HCT116 (cell line): ENCODE data around the gene DOCK4. TPM values are rescaled to one million over a fixed set of nuclear protein-coding genes. Genes with fewer than 3 reads are reported as not detected.

Experiments
- ATAC-seq: fragments of 200-7000 bp; cut with Tn5 transposase; 2 replicates; pipeline ENCODE4 v1.9.1; 2020; ENCODE audit warnings: mild to moderate bottlenecking, moderate library complexity
- BruUV-seq: library from RNA; stranded (reverse); fragments of 400-500 nt; replicated peaks from 2 replicates; lab custom pipeline; 2021; lab: Mats Ljungman, UMichigan
- CTCF ChIA-PET: fragments of 300-600 bp; sonication (Branson Sonifier 250); formaldehyde crosslinking; loops from one replicate; lab custom pipeline; 2021; ENCODE audit warnings: antibody characterized with exemption; lab: Charles Lee
- POLR2A ChIA-PET: fragments of 300-600, 350-600 bp; sonication (Branson Sonifier 250); formaldehyde crosslinking; loops from one replicate; lab custom pipeline; 2021; ENCODE audit warnings: antibody characterized with exemption; lab: Charles Lee
- RAD21 ChIA-PET, 2 experiments: fragments of 300-600 bp; sonication (Branson Sonifier 250); formaldehyde crosslinking; loops; one replicate each; lab custom pipeline; 2023; ENCODE audit warnings: low total read pairs in 2 of 2; ENCODE audit not compliant: uncharacterized antibody in 2 of 2, unreplicated experiment in 2 of 2, low non-redundant PET in 1 of 2; lab: Charles Lee
- DNase-seq: peaks from one replicate; pipeline ENCODE4 v3.0.0-alpha.2; 2010; ENCODE audit warnings: low read depth, low spot score
- H2AFZ ChIP-seq: fragments of 200-600 bp; shearing (Covaris generic), sonication (generic); 2 replicates; pipeline ENCODE4 v1.6.1; 2017; ENCODE audit warnings: low read depth, mixed run types, mixed read lengths, antibody characterized with exemption, low read length; ENCODE audit not compliant: poor library complexity, severe bottlenecking
- H3K27ac ChIP-seq: 2 replicates; pipeline ENCODE4 v1.5.1; 2012; ENCODE audit warnings: low read depth, low read length
- H3K27me3 ChIP-seq: fragments of 200-600 bp; sonication (generic); 2 replicates; pipeline ENCODE4 v1.6.1; 2016; ENCODE audit warnings: mixed run types, low read length, mixed read lengths; ENCODE audit not compliant: insufficient read depth
- H3K36me3 ChIP-seq, 2 experiments: fragments of 200-500 bp in 1 of 2; fragments of 200-600 bp in 1 of 2; sonication (Bioruptor generic) in 1 of 2; sonication (generic) in 1 of 2; 2 replicates each; pipeline versions ENCODE4 v1.5.1 to v1.6.1; 2014 to 2016; ENCODE audit warnings: low read length in 2 of 2, inconsistent platforms in 1 of 2, mixed read lengths in 1 of 2, mixed run types in 1 of 2; ENCODE audit not compliant: insufficient read depth in 2 of 2, control insufficient read depth in 1 of 2
- H3K4me1 ChIP-seq, 2 experiments: fragments of 200-600 bp in 1 of 2; sonication (generic) in 1 of 2; 2 replicates each; pipeline versions ENCODE4 v1.5.1 to v1.6.1; 2012 to 2017; ENCODE audit warnings: low read length in 2 of 2, inconsistent platforms in 1 of 2, mild to moderate bottlenecking in 1 of 2, mixed read lengths in 1 of 2, mixed run types in 1 of 2, moderate library complexity in 1 of 2; ENCODE audit not compliant: insufficient read depth in 2 of 2, control insufficient read depth in 1 of 2
- H3K4me2 ChIP-seq: fragments of 200-600 bp; sonication (generic); 2 replicates; pipeline ENCODE4 v1.6.1; 2017; ENCODE audit warnings: mixed run types, low read length, mixed read lengths
- H3K4me3 ChIP-seq, 2 experiments: fragments of 200-600 bp in 1 of 2; sonication (generic) in 1 of 2; replicated peaks in 1 of 2; 2 replicates each; pipeline ENCODE4 v1.5.1; 2011 to 2016; ENCODE audit warnings: low read length in 2 of 2, control low read depth in 1 of 2, low read depth in 1 of 2, mild to moderate bottlenecking in 1 of 2, mixed read lengths in 1 of 2, mixed run types in 1 of 2
- H3K79me2 ChIP-seq: fragments of 200-600 bp; sonication (generic); 2 replicates; pipeline ENCODE4 v1.6.1; 2017; ENCODE audit warnings: mild to moderate bottlenecking, mixed run types, low read length, moderate library complexity, mixed read lengths; ENCODE audit not compliant: insufficient read depth
- H3K9ac ChIP-seq: fragments of 200-600 bp; sonication (generic); 2 replicates; pipeline ENCODE4 v1.6.1; 2016; ENCODE audit warnings: low read length, mixed read lengths
- H3K9me2 ChIP-seq: fragments of 200-600 bp; sonication (generic), shearing (Covaris generic); 2 replicates; pipeline ENCODE4 v1.6.1; 2017; ENCODE audit warnings: mixed run types, mild to moderate bottlenecking, moderate library complexity; ENCODE audit not compliant: insufficient read depth
- H3K9me3 ChIP-seq, 2 experiments: fragments of 200-500 bp in 1 of 2; fragments of 200-600 bp in 1 of 2; sonication (Bioruptor generic) in 1 of 2; sonication (generic) in 1 of 2; 2 replicates each; pipeline ENCODE4 v1.6.1; 2014 to 2017; ENCODE audit warnings: low read length in 2 of 2, mixed read lengths in 2 of 2, inconsistent platforms in 1 of 2, low read depth in 1 of 2, mild to moderate bottlenecking in 1 of 2, mixed run types in 1 of 2, moderate library complexity in 1 of 2; ENCODE audit not compliant: control insufficient read depth in 1 of 2, insufficient read depth in 1 of 2
- H4K20me1 ChIP-seq: fragments of 200-600 bp; sonication (generic), shearing (Covaris generic); 2 replicates; pipeline ENCODE4 v1.6.1; 2017; ENCODE audit warnings: mixed run types, mild to moderate bottlenecking, moderate library complexity; ENCODE audit not compliant: insufficient read depth
- ATF3 ChIP-seq: IDR thresholded peaks from 2 replicates; pipeline ENCODE4 v1.6.1; 2012
- CBX3 ChIP-seq: IDR thresholded peaks from 2 replicates; pipeline ENCODE4 v1.6.1; 2012; ENCODE audit warnings: low read depth
- CTCF ChIP-seq, 3 experiments: fragments of 200-600 bp in 1 of 3; sonication (generic) in 1 of 3; IDR thresholded peaks in 2 of 3; conservative IDR thresholded peaks in 1 of 3; 2 replicates each; pipeline ENCODE4 v1.5.1; 2012 to 2017; ENCODE audit warnings: low read depth in 2 of 3, low read length in 2 of 3, antibody characterized with exemption in 1 of 3, borderline replicate concordance in 1 of 3, control low read depth in 1 of 3, mild to moderate bottlenecking in 1 of 3, mixed read lengths in 1 of 3, mixed run types in 1 of 3, moderate library complexity in 1 of 3; ENCODE audit not compliant: insufficient read depth in 1 of 3
- ELF1 ChIP-seq: IDR thresholded peaks from 2 replicates; pipeline ENCODE4 v1.6.1; 2012; ENCODE audit warnings: low read depth, borderline replicate concordance
- EZH2 ChIP-seq: fragments of 200-600 bp; sonication (generic); IDR thresholded peaks from 2 replicates; pipeline ENCODE4 v1.6.1; 2017; ENCODE audit warnings: antibody characterized with exemption, mixed run types
- EZH2phosphoT487 ChIP-seq: fragments of 200-600 bp; IDR thresholded peaks from 2 replicates; pipeline ENCODE4 v1.6.1; 2018; ENCODE audit warnings: antibody characterized with exemption, borderline replicate concordance
- FOSL1 ChIP-seq: IDR thresholded peaks from 2 replicates; pipeline ENCODE4 v1.6.1; 2012; ENCODE audit warnings: low read depth
- JUND ChIP-seq: IDR thresholded peaks from 2 replicates; pipeline ENCODE4 v1.6.1; 2012
- POLR2A ChIP-seq: IDR thresholded peaks from 2 replicates; pipeline ENCODE4 v1.7.0; 2011; ENCODE audit warnings: borderline replicate concordance; ENCODE audit not compliant: insufficient read depth, insufficient read length; ENCODE audit errors: extremely low read depth
- POLR2AphosphoS5 ChIP-seq: IDR thresholded peaks from 2 replicates; pipeline ENCODE4 v1.6.1; 2011; ENCODE audit warnings: mild to moderate bottlenecking, low read depth, low read length, moderate library complexity
- RAD21 ChIP-seq: IDR thresholded peaks from 2 replicates; pipeline ENCODE4 v1.6.1; 2012; ENCODE audit warnings: low read depth, mild to moderate bottlenecking
- REST ChIP-seq: IDR thresholded peaks from 2 replicates; pipeline ENCODE4 v1.6.1; 2012; ENCODE audit warnings: low read depth
- SIN3A ChIP-seq: IDR thresholded peaks from 2 replicates; pipeline ENCODE4 v1.6.1; 2012; ENCODE audit warnings: low read depth
- SP1 ChIP-seq: IDR thresholded peaks from 2 replicates; pipeline ENCODE4 v1.6.1; 2012; ENCODE audit warnings: low read depth
- SRF ChIP-seq: IDR thresholded peaks from 2 replicates; pipeline ENCODE4 v1.6.1; 2012; ENCODE audit warnings: low read depth
- TCF7L2 ChIP-seq: IDR thresholded peaks from 2 replicates; pipeline ENCODE4 v1.7.0; 2011; ENCODE audit warnings: borderline replicate concordance, inconsistent platforms; ENCODE audit not compliant: insufficient read depth, insufficient read length; ENCODE audit errors: extremely low read depth
- ZBTB33 ChIP-seq: IDR thresholded peaks from 2 replicates; pipeline ENCODE4 v1.6.1; 2011; ENCODE audit warnings: mild to moderate bottlenecking, low read length, moderate library complexity; ENCODE audit not compliant: insufficient replicate concordance; ENCODE audit errors: extremely low read depth
- ZNF274 ChIP-seq: fragments of 200-500 bp; sonication (Bioruptor generic); IDR thresholded peaks from 2 replicates; pipeline ENCODE4 v1.6.1; 2014; ENCODE audit warnings: mild to moderate bottlenecking, low read depth, low read length, inconsistent platforms
- intact Hi-C: fragments of 100-400 bp; cut with micrococcal nuclease; formaldehyde crosslinking; loops from 2 replicates; pipeline ENCODE4 v1.10.0; 2022
- total RNA-seq: library from RNA; stranded (reverse); gene quantifications from one replicate; pipeline ENCODE4 v1.2.1, GENCODE V29; 2021; ENCODE audit not compliant: unreplicated experiment

Gene DOCK4
- total RNA-seq, 1 experiment from 2014 or later: 2.2 TPM

GRCh38 chr7:112108981-112109380 lies 97.2 kb downstream of the DOCK4 start:
- no peak overlapping the region for H3K4me2 ChIP-seq
- H4K20me1 ChIP-seq: no peaks in the 10 kb centered on the region
- intact Hi-C loops: no loop called here
- ChIA-PET RAD21 (no interaction called here), CTCF (no interaction called here), POLR2A (no interaction called here)
- no peak overlapping the region for H3K9ac ChIP-seq
- H3K9me2 ChIP-seq: no peaks in the 10 kb centered on the region
- no peak overlapping the region for H3K4me3 ChIP-seq
- no peaks in the 10 kb centered on the region for H3K4me1 ChIP-seq
- no peak overlapping the region for H3K27ac ChIP-seq
- ATAC-seq (no peak), DNase-seq (no peak)
- no peaks in the 10 kb centered on the region for H3K36me3 ChIP-seq
- TF ChIP-seq JUND: no peak
- TF ChIP-seq ZNF274: no peak
- no peak for TF ChIP-seq SRF
- TF ChIP-seq CBX3: no peak
- no peak for TF ChIP-seq ELF1
- TF ChIP-seq EZH2: no peak
- TF ChIP-seq FOSL1: no peak
- no peak for TF ChIP-seq SP1
- TF ChIP-seq RAD21: no peak
- TF ChIP-seq CTCF (IDR thresholded peaks at IDR 0.05 in 2 of 3, conservative IDR thresholded peaks at IDR 0.05 in 1 of 3; ENCODE audit: borderline replicate concordance in 1 of 3, insufficient read depth in 1 of 3, low read depth in 2 of 3, low read length in 2 of 3): no peak
- no peak for TF ChIP-seq ZBTB33
- TF ChIP-seq EZH2phosphoT487: no peak
- TF ChIP-seq REST: no peak
- TF ChIP-seq ATF3: no peak
- TF ChIP-seq SIN3A: no peak
- no peak for TF ChIP-seq TCF7L2
- no peak for TF ChIP-seq POLR2AphosphoS5
- no peak for TF ChIP-seq POLR2A
- no peaks in the 10 kb centered on the region for H3K79me2 ChIP-seq
- no peak overlapping the region for H2AFZ ChIP-seq
- no peaks in the 10 kb centered on the region for H3K9me3 ChIP-seq
- no TSS peak for BruUV-seq
- no peaks in the 10 kb centered on the region for H3K27me3 ChIP-seq
